Heart right ventricle (tissue), 16 donors: ENCODE data around the gene SBF2. TPM values are rescaled to one million over a fixed set of nuclear protein-coding genes. Genes with fewer than 3 reads are reported as not detected.
"Not testable (repeated sequence)": the region's sequence is repeated elsewhere in the genome, so short reads cannot be mapped to it uniquely, and the experiment has no call there.

Experiments
- ATAC-seq, 8 donors: fragments of 200-7000 bp; cut with Tn5 transposase; one replicate each; pipeline ENCODE4 v1.9.1; 2020; ENCODE audit warnings: mild to moderate bottlenecking in 8 of 8, moderate library complexity in 8 of 8, moderate number of reproducible peaks in 1 of 8
- DNase-seq, 2 donors: peaks; one replicate each; pipeline ENCODE4 v3.0.0-alpha.2; 2020
- H3K27ac ChIP-seq, 10 donors: fragments of 200-600 bp; sonication (generic) in 2 of 10; one replicate each; pipeline versions ENCODE4 v1.5.0 to v1.8.0; 2020 to 2022; ENCODE audit warnings: mild to moderate bottlenecking in 3 of 10
- H3K27me3 ChIP-seq, 7 donors: fragments of 200-600 bp; one replicate each; pipeline ENCODE4 v1.8.0; 2021 to 2022; ENCODE audit warnings: mild to moderate bottlenecking in 2 of 7
- H3K36me3 ChIP-seq, 9 donors: fragments of 200-600 bp; sonication (generic) in 1 of 9; one replicate each; pipeline versions ENCODE4 v1.5.0 to v1.8.0; 2020 to 2022; ENCODE audit warnings: mild to moderate bottlenecking in 2 of 9
- H3K4me1 ChIP-seq, 9 donors: fragments of 200-600 bp; sonication (generic) in 1 of 9; one replicate each; pipeline versions ENCODE4 v1.5.0 to v1.8.0; 2020 to 2022; ENCODE audit warnings: mild to moderate bottlenecking in 4 of 9
- H3K4me3 ChIP-seq, 10 donors: fragments of 200-600 bp; sonication (generic) in 2 of 10; one replicate each; pipeline versions ENCODE4 v1.5.0 to v1.8.0; 2020 to 2022; ENCODE audit warnings: mild to moderate bottlenecking in 7 of 10, moderate library complexity in 2 of 10
- H3K9me3 ChIP-seq, 11 donors: fragments of 200-600 bp in 10 of 11; sonication (generic) in 2 of 11; one replicate each; pipeline versions ENCODE4 v1.5.0 to v1.8.0; 2013 to 2022; ENCODE audit warnings: mild to moderate bottlenecking in 2 of 11, control low read depth in 1 of 11, moderate library complexity in 1 of 11
- CTCF ChIP-seq, 9 donors: fragments of 200-600 bp; sonication (generic) in 2 of 9; IDR thresholded peaks; one replicate each; pipeline versions ENCODE4 v1.5.0 to v1.8.0; 2021 to 2022; ENCODE audit warnings: antibody characterized with exemption in 9 of 9, mild to moderate bottlenecking in 5 of 9, moderate library complexity in 1 of 9
- WGBS, 2 donors: extraction: QIAGEN DNeasy Blood & Tissue Kit; methylation state at CpG; one replicate each; pipeline ENCODE4 v1.1.7; 2013; ENCODE audit warnings: inconsistent platforms in 1 of 2; 5-methylcytosine and 5-hydroxymethylcytosine counted together
- intact Hi-C, 10 donors: fragments of 100-400 bp; cut with DNase I; formaldehyde crosslinking; loops; one replicate each; pipeline versions ENCODE4 v1.11.1 to v1.14.2; 2022
- polyA plus RNA-seq, 2 donors: library from polyadenylated mRNA; stranded (reverse); fragments of 200-250 nt; gene quantifications; one replicate each; pipeline ENCODE4 v1.2.3, GENCODE V29; 2013
- total RNA-seq, 10 donors: library from RNA; stranded (reverse); fragmentation: NEBNext Ultra II Directional in 3 of 10; extraction: Animal tissue kit (Norgen Biotek cat#: 25700) in 3 of 10; gene quantifications; one replicate each; pipeline versions ENCODE4 v1.2.1 to v1.2.4, GENCODE V29; 2021 to 2023
- donor health status: Arrhythmogenic right ventricular cardiomyopathy.
- donor health status: ischemic (EF 13 %, LVEDD 7.1; RV severe dilation, severe dysfunction).
- donor health status: healthy with polysubstance abuse.
- donor health status: DM: no; HTN: yes; CAD: no.
- donor health status: DM: no; HTN: no; CAD: no.
- donor health status: ischemic (EF 25% LVEDD 6.9; RV normal size, moderate dysfunction).
- donor health status: ischemic (EF 25% LVEDD 5.7; RV mildly dilated, moderate dysfunction).
- donor health status: healthy.
- donor health status: DM: yes; HTN: yes; CAD: no.
- donor health status: Ischemic cardiomyopathy.
- donor health status: ischemic (EF 35%, LVEDD 5.7; RV mildly dilated, moderate dysfunction).
- donor health status: nonischemic (EF 11% LVEDD 7.7; RV severe dilation, severe dysfunction).
- donor health status: DM: yes; HTN: yes; CAD: no.
- donor health status: PGD.
- donor health status: ischemic (EF 29% LVEDD 5.4; RV normal size, mild dysfunction).
- donor health status: nonischemic (EF 23%, LVEDD 6.1; RV moderate dilation, normal function).

The SBF2 gene
- total and polyA plus RNA-seq, 12 donors = 8.9 to 27.1 (median 21.2) TPM

GRCh38 chr11:9992306-9992705 lies 301.7 kb downstream of the SBF2 start:
- DNase-seq = no peak
- H3K9me3 ChIP-seq = peaks cover 0 to 10% (median 0%) of the 10 kb centered on the region in 11 donors
- H3K27me3 ChIP-seq = no peaks in the 10 kb centered on the region
- H3K4me1 ChIP-seq = no peaks in the 10 kb centered on the region
- no peak for ATAC-seq
- WGBS, 2 donors = 94 to 95% methylated on average over 3 of the region's 3 CpGs
- H3K27ac ChIP-seq = no peak overlapping the region
- intact Hi-C loops = loop anchor here in 1 of 10 donors (5.0 kb wide), 1 partner anchor 315 kb away; the partner anchor contains the start of gene ADM
- H3K4me3 ChIP-seq = no peak overlapping the region
- peaks cover 0 to 69% (median 6%) of the 10 kb centered on the region in 9 donors for H3K36me3 ChIP-seq
- TF ChIP-seq CTCF (IDR thresholded peaks at IDR 0.05) = no peak

GRCh38 chr11:9990221-9990973 lies 303.6 kb downstream of the SBF2 start:
- no peaks in the 10 kb centered on the region for H3K4me1 ChIP-seq
- ATAC-seq (no peak), DNase-seq (no peak)
- peak in 5 of 9 donors; percentile 11 to 41 (median 33) for TF ChIP-seq CTCF (IDR thresholded peaks at IDR 0.05)
- H3K4me3 ChIP-seq = no peak overlapping the region
- peaks cover 0 to 13% (median 0%) of the 10 kb centered on the region in 11 donors for H3K9me3 ChIP-seq
- H3K27me3 ChIP-seq = no peaks in the 10 kb centered on the region
- H3K27ac ChIP-seq = no peak overlapping the region
- peaks cover 0 to 64% (median 6%) of the 10 kb centered on the region in 9 donors for H3K36me3 ChIP-seq
- WGBS, 2 donors = 69 to 75% methylated on average over 4 of the region's 4 CpGs
- intact Hi-C loops = loop anchor here in 1 of 10 donors (5.0 kb wide), 1 partner anchor 317 kb away; the partner anchor contains the start of gene ADM

- not testable (repeated sequence) for H3K4me1 ChIP-seq, H3K27me3 ChIP-seq, H3K27ac ChIP-seq, H3K4me3 ChIP-seq, ATAC-seq, DNase-seq
- 89 to 93% methylated on average over 4 of the region's 4 CpGs for WGBS, 2 donors
- H3K36me3 ChIP-seq = peaks cover 0 to 57% (median 11%) of the 10 kb centered on the region in 9 donors
- intact Hi-C loops = loop anchor here in 1 of 10 donors (5.0 kb wide), 1 partner anchor 320 kb away; the partner anchor contains the start of gene ADM
- H3K9me3 ChIP-seq = peaks cover 0 to 13% (median 0%) of the 10 kb centered on the region in 11 donors
Observed at GRCh38 chr11:9987303-9987702, 306.7 kb downstream of the SBF2 start.

- intact Hi-C loops = no loop called here
- H3K27ac ChIP-seq = no peak overlapping the region
- WGBS, 2 donors = 91 to 95% methylated on average over 16 of the region's 16 CpGs
- no peaks in the 10 kb centered on the region for H3K27me3 ChIP-seq
- H3K36me3 ChIP-seq = peaks cover 0 to 28% (median 5%) of the 10 kb centered on the region in 9 donors
- no peak for TF ChIP-seq CTCF (IDR thresholded peaks at IDR 0.05)
- peaks cover 0 to 8% (median 3%) of the 10 kb centered on the region in 9 donors for H3K4me1 ChIP-seq
- ATAC-seq (no peak), DNase-seq (no peak)
- H3K4me3 ChIP-seq = no peak overlapping the region
- H3K9me3 ChIP-seq = peaks cover 0 to 11% (median 0%) of the 10 kb centered on the region in 11 donors
Observed at GRCh38 chr11:9982796-9983579, 311.0 kb downstream of the SBF2 start.
